ENCODE measurements around the gene IPO4. TPM values are rescaled to one million over a fixed set of nuclear protein-coding genes. Genes with fewer than 3 reads are reported as not detected.

Gene IPO4
- total and polyA plus RNA-seq, 2 of the 13 experiments (the other 11 are each of a cell fraction or from before 2014, with no cell fraction given), result 39.0 to 179 TPM

- TF ChIP-seq ZNF362 (CRISPR knock-in tag; IDR thresholded peaks at IDR 0.05; ENCODE audit: borderline replicate concordance) (no peak), TEAD3 (CRISPR knock-in tag; optimal IDR thresholded peaks at IDR 0.05; ENCODE audit: borderline replicate concordance) (peak; percentile 47), SNAI1 (CRISPR knock-in tag; IDR thresholded peaks at IDR 0.05; ENCODE audit: borderline replicate concordance) (peak; percentile 33; the same call in 1 of the 2 replicates), ZNF839 (CRISPR knock-in tag; IDR thresholded peaks at IDR 0.05; ENCODE audit: borderline replicate concordance) (no peak), ZNF253 (CRISPR knock-in tag; IDR thresholded peaks at IDR 0.05; ENCODE audit: borderline replicate concordance) (peak; percentile 35; the same call in 1 of the 2 replicates), ZKSCAN5 (CRISPR knock-in tag; IDR thresholded peaks at IDR 0.05) (peak; percentile 87), USF2 (IDR thresholded peaks at IDR 0.05; ENCODE audit: low read depth, low read length) (0 out of 2 replicates have a peak, but pooled peaks have one; percentile 6), USF2 (CRISPR knock-in tag; IDR thresholded peaks at IDR 0.05; ENCODE audit: borderline replicate concordance) (no peak), HINFP (CRISPR knock-in tag; IDR thresholded peaks at IDR 0.05; ENCODE audit: low read depth) (peak; percentile 50; the same call in 1 of the 2 replicates), ARNTL (CRISPR knock-in tag; IDR thresholded peaks at IDR 0.05) (0 out of 2 replicates have a peak, but pooled peaks have one; percentile 44), HMGXB3 (CRISPR knock-in tag; IDR thresholded peaks at IDR 0.05; ENCODE audit: borderline replicate concordance) (peak; percentile 59; the same call in 1 of the 2 replicates), ZNF567 (CRISPR knock-in tag; IDR thresholded peaks at IDR 0.05; ENCODE audit: borderline replicate concordance) (0 out of 2 replicates have a peak, but pooled peaks have one; percentile 2), EED (CRISPR knock-in tag; IDR thresholded peaks at IDR 0.05) (no peak), MBD4 (IDR thresholded peaks at IDR 0.05; ENCODE audit: borderline replicate concordance, low read length) (no peak), CHD2 (IDR thresholded peaks at IDR 0.05; ENCODE audit: low read depth, low read length) (no peak), ZNF616 (CRISPR knock-in tag; IDR thresholded peaks at IDR 0.05; ENCODE audit: low read depth) (no peak)
- TF ChIP-seq, protein P1, sequence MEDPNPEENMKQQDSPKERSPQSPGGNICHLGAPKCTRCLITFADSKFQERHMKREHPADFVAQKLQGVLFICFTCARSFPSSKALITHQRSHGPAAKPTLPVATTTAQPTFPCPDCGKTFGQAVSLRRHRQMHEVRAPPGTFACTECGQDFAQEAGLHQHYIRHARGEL (CRISPR knock-in tag; IDR thresholded peaks at IDR 0.05), result peak; percentile 43
- TF ChIP-seq, protein P2, sequence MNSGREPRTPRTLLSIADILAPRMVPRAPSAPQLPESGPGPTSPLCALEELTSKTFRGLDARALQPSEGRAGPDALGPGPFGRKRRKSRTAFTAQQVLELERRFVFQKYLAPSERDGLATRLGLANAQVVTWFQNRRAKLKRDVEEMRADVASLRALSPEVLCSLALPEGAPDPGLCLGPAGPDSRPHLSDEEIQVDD (CRISPR knock-in tag; IDR thresholded peaks at IDR 0.05; ENCODE audit: borderline replicate concordance), result 0 out of 2 replicates have a peak, but pooled peaks have one; percentile 12
These were observed 51.7 kb downstream of the IPO4 start (continued) for GRCh38 chr14:24136684-24137528.

Measured in HepG2 (cell line).